NCI-H2227 (cell line): Measurements from ENCODE around the gene GRPEL1.
"Not testable (repeated sequence)": the region's sequence is repeated elsewhere in the genome, so short reads cannot be mapped to it uniquely, and the experiment has no call there.

Experiments
- DNase-seq: peaks from one replicate; lab custom pipeline; 2025; ENCODE audit not compliant: unreplicated experiment; lab: John Stamatoyannopoulos, UW

GRPEL1 gene

GRCh38 chr4:7067452-7068278, at the start of gene GRPEL1:
GRPEL1 (minus strand) TSS chr4:7068064; CDS start chr4:7068032, 32 bp downstream.
- peak; percentile 98 for DNase-seq

GRCh38 chr4:7116705-7117104, 48.8 kb upstream of the GRPEL1 start:
- no peak for DNase-seq

DNA sequence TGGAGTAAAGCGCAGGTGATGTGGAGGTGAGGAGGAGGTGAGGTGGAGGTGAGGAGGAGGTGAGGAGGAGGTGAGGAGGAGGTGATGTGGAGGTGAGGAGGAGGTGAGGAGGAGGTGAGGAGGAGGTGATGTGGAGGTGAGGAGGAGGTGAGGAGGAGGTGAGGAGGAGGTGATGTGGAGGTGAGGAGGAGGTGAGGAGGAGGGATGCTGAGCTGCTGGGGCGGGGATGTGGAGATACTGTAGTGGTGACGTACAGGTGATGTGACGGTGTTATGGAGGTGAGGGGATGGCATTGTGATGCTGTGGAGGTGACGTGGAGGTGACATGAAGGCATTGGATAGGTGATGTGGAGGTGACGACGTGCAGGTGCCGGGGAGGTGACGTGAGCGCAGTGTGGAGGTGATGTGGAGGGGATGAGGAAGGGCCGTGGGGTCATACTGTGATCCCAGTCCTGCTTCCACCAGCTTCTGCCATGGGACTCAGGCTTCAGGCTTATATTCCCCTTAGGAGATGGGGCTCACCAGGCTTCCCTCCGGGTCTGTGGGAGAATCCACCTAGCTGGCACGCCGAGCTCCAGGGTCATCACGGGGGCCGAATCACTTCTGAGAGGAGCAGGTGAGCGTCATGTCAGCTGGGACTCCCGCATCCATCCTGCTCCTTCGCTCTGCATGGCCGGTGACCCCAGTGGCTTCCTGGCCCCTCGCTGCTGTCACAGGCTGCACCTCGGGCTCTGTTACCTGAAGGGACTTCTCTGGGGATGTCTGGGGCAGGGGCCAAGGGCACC, 47.9 kb upstream of the GRPEL1 start:
- DNase-seq, result no peak

DNA sequence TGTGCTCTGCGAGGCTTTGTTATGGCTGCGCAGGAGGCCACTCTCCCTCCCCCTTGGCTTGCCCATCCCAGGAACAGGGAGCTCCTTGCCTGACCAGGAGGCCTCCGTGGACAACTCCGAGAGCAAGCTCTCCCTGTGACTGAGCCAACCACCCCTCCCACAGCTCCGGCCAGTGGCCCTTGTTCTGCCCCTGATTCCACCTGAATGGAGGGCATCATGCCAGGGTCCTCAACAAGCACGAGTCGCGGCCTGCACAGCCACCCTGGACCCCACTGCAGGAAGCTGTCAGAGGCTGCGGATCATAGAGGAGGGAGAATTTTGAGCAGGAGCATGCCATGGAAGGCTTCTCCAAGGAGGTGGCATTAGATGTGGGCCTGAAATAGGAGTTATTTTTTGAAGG, 44.8 kb upstream of the GRPEL1 start:
- no peak for DNase-seq

DNA sequence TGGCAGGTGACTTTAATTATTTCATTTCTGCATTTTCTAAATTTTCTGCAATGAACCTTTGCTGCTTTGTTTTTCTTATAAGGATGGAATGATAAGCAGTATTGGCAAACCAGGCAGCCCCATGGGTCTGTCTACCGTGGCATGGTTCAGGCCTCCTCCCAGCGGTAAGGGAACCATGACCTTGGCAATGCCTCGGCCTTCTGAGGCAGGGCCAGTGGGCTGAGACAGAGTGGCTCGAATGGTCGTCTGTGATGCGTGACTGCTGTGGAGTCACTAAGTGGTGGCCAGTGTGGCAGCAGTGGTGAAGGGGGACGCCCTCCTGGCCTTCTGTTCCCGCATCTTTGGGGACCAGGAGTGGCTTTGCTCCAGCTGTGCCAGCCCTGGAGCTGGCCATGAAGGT, 43.6 kb upstream of the GRPEL1 start:
- no peak for DNase-seq

- no peak for DNase-seq
Observed at GRCh38 chr4:7110546-7110945, 42.7 kb upstream of the GRPEL1 start.

DNA sequence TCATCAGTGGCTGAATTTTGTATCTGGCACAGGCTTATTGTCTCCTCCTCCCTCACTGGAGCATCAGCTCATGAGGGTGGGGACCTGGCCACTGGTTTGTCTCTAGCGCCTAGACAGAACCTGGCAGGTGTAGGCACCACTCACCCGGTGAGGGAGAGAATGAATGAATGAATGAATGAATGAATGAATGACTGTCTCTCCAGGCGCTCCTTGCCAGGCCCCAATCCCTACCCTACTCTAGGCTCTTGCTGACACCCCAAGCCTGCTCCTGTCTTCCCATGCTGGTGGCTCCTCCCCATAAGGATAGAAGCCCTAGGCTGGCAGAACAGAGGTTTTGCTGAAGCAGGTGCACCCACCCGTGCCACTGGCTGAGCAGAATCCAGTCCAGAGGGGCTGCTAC, 41.3 kb upstream of the GRPEL1 start:
- no peak for DNase-seq

GRCh38 chr4:7108660-7109059, 40.8 kb upstream of the GRPEL1 start:
- DNase-seq, result peak; percentile 7

DNA sequence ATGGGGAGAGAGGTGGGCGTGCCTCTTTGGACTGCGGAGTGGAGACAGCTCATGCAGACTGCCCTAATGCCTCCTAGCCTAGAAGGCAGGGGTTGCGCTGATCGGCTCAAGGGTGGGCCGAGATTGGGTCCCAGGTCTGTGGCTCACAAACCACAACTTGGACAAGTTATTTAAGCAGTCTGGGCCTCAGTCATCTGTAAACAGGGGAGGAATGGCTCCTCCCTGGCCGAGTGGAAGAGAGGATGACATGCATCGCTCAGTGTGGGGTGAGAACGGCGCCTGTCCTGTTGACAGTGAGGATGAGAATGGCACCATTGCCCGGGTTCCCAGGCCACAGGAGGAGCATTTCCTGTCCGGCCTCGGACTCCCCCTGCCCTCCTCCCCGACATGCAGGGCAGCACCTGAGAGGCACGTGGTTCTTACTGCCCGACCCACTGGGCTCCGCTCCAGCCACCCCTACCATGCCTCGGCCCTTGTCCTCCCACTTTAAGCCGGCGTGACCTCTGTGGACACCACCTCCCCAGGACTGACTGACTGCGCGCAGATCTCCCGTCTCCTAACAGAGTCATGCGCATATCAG, 40.3 kb upstream of the GRPEL1 start:
- no peak for DNase-seq

DNA sequence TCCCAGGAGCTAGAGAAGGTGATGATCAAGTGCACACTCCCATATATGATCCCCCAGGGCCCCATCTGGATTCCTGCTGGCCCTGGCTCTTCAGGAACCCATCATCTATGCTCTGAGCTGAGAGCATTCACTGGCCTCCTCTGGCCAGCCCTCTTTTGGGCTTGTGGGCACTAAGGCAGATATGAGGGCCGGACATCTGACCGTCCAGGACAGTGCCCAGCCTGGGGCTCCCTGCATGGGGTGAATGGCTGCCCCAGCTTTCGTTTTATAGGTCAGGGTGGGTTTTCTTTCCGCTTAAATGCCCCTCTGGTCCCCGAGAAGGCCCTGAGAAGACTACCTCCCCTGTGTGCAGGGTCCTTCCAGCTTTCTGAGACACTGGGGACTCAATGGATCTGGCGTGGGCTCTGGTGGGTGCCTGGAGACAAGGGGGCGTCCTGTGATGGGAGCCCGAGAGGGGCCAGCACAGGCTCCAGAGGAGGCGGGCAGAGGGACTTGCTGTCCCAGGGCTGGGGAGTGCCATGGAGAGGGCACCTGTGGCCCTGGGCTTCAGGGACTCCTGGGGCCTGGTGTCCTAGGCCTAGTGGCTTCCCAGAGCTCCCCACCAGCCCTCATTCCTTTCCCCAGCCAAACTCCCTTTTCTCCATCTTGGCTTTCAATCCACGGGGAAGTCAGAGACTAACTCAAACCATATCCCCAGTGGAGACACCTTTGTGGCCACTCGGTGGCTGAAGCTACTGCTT, 39.5 kb upstream of the GRPEL1 start:
- DNase-seq, result no peak

DNA sequence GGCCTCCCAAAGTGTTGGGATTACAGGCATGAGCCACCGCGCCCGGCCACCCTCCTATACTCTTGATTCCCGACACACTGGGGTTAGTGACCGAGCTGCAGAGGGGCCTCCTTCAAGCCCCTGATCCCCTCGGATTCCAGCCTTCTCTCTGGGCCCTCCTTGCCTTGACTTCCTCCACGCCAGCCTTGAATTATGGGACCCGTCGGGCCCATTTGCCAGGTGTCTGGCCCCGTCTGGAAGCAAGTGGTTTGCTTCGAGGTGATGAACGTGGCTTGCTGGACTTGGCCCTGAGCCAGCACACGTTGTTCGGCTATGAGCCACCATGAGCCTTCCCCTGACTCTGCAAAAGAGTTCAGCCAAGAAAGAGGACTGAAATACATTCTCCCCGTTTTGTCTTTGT, 37.4 kb upstream of the GRPEL1 start:
- DNase-seq, result no peak

DNA sequence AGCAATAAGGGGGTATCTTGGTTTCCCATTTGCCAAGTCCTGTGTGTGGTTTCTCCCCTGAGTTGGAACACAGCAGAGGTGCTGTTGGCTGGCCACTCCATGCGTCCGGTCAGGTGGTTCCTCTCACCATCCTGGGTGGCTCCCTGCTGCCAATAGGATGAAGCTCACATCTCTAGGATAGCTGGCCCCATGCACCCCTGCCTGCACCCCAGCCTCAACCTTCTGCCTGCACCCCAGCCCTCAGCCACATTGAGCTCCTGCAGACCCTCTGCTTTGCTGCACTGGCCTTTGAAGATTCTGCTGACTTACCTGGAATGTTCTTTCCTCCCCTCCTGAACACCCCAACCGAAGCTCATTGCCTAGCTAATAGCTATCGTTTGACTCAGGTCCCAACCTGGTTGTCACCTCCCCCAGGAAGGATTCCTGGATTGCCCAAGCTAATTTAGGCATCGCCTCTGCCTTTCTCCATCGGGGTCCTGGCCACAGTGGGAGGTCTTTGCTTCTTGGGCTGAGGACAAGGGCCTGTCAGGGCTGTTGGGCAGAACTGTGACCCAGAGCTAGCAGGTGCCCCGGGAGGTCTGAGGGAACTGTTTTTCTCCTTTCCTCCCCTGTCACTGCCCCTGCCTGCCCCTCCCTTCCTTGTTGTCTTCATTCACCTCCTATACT, 36.6 kb upstream of the GRPEL1 start:
- DNase-seq, result no peak

- peak; percentile 41 for DNase-seq
Observed at GRCh38 chr4:7103607-7104365, 35.9 kb upstream of the GRPEL1 start.

DNA sequence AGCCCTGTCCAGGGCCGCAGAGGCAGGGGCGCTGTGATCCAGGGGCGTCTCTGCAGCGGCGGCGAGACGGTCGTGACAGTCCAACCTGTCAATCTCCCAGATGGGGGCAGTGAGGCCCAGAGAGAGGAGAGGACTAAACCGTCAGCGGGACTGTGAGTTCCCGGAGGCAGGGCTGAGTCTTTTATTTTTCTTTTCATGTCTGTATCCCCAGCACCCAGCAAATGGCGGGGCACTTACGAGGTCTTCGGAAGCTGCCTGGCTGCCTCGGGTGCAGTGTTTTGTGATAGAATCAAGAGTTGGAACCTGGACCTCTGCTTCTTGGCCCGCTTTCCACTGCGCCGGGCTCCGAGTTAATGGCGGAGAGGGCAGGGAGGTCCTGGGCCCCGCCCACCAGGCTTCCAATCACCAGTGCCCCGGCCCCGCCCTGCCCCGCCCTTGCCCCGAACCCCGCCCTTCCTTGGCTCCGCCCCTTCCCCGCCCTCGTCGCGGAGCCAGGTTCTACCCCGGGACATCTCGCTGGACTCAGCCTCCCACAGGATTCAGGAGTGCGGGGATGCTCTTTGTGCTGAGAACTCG, 35.3 kb upstream of the GRPEL1 start:
- peak; percentile 50 for DNase-seq

DNA sequence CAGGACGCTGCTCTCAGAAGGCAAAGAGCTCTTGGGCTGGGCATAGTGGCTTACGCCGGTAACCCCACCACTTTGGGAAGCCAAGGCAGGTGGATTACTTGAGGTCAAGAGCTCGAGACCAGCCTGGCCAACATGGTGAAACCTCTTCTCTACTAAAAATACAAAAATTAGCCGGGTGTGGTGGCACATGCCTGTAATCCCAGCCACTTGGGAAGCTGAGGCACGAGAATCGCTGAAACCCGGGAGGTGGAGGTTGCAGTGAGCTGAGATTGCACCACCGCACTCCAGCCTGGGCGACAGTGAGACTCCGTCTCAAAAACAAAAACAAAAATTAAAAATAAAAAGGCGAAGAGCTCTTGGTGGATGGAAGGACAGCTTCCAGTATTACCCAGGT, 34.6 kb upstream of the GRPEL1 start:
- DNase-seq, result not testable (repeated sequence)

- DNase-seq, result peak; percentile 58
Observed at GRCh38 chr4:7101692-7102515, 34.0 kb upstream of the GRPEL1 start.

DNA sequence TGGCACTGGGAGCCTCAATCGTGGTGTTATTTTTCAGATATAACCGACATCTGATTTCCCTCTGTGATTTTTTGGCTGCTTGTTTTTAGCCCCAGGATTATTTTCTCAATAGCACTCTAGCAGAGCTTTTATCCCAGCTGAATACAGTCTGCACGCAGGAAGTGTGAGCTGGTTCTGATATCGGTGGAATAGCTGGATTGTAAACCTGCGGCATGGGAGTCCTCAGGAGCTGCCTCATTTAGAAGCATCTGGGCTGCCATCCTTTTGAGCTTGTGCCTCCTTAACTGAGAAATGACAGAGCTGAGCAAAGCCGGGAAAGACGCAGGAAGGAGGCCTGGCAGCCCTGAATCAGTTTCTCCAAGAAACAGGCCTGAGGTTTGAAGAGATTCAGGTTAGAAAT, 28.4 kb upstream of the GRPEL1 start:
- no peak for DNase-seq

- DNase-seq, result no peak
Observed at GRCh38 chr4:7095611-7096155, 27.8 kb upstream of the GRPEL1 start.
